Measurements from ENCODE around the gene C12orf76.

Gene C12orf76

DNA sequence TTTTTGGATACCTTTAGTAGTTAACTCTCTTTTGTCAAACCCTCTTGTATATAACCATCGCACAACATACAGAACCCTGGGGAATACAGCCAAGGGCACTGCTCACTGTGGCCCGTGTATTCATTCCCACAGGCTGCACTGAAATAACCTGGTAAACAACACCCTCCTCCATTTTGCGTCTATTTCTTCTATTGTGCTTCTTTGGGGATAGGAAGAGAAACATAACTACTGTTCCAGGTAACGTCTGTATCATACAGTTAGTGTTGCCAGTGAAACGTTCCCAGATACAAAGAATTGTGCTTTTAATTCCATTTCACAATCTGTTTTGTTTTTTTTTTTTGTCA is 9.6 kb downstream of the C12orf76 start:
- Histone ChIP-seq H3K4me1 (no peaks in the 10 kb centered on the region), H3K9me3 (no peaks in the 10 kb centered on the region), H3K27me3 (no peaks in the 10 kb centered on the region), H3K36me3 (peaks cover 18% of the 10 kb centered on the region), H3K4me3 (ENCODE audit: low read depth, low read length) (no peak overlapping the region)
- no peak for TF ChIP-seq CTCF (IDR thresholded peaks at IDR 0.05; ENCODE audit: low read depth, low read length)
- no peak for DNase-seq

DNA sequence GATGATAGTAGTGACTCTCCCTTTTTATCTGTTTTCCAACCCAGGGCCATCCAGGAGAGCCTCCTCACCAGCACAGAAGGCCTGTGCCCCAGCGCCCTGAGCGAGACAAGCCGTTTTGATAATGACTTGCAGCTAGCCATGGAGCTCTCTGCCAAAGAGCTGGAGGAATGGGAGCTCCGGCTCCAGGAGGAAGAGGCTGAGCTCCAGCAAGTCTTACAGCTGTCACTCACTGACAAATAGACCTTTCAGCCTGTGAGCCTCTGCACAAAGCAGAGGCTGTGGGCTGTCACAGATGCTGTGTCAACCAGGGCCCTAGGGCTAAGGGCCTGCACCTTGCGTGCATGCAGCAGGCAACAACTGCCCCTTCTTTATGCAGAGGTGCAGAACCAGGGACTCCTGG is 11.0 kb downstream of the C12orf76 start:
- TF ChIP-seq CTCF (IDR thresholded peaks at IDR 0.05; ENCODE audit: low read depth, low read length): no peak
- DNase-seq: no peak
- Histone ChIP-seq H3K36me3 (peaks cover 17% of the 10 kb centered on the region), H3K4me3 (ENCODE audit: low read depth, low read length) (no peak overlapping the region), H3K9me3 (no peaks in the 10 kb centered on the region), H3K27me3 (no peaks in the 10 kb centered on the region), H3K4me1 (no peaks in the 10 kb centered on the region)

DNA sequence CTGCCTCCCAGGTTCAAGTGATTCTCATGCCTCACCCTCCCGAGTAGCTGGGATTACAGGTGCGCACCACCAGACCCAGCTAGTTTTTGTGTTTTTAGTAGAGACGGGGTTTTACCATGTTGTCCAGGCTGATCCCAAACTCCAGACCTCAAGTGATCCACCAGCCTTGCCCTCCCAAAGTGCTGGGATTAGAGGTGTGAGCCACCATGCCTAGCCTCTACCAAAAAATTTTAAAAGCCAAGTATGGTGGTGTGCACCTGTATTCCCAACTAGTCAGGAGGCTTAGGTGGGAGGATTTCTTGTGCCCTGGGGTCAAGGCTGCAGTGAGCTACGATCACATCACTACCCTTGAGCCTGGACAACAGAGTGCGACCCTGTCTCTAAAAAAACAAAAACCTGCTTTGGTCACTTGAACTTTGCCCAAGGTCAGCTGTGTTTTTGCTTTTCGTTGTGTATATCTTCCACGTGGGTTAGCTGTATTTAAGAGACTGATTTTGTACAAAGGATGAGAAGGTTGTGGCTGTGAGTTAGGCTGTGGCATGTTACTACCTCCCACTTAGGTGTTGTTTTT is 12.7 kb downstream of the C12orf76 start:
- H3K4me1 ChIP-seq: no peaks in the 10 kb centered on the region
- no peak for TF ChIP-seq CTCF (IDR thresholded peaks at IDR 0.05; ENCODE audit: low read depth, low read length)
- no peak for DNase-seq
- H3K9me3 ChIP-seq: no peaks in the 10 kb centered on the region
- no peak overlapping the region for H3K4me3 ChIP-seq (ENCODE audit: low read depth, low read length)
- H3K36me3 ChIP-seq: peaks cover 12% of the 10 kb centered on the region
- H3K27me3 ChIP-seq: no peaks in the 10 kb centered on the region

DNA sequence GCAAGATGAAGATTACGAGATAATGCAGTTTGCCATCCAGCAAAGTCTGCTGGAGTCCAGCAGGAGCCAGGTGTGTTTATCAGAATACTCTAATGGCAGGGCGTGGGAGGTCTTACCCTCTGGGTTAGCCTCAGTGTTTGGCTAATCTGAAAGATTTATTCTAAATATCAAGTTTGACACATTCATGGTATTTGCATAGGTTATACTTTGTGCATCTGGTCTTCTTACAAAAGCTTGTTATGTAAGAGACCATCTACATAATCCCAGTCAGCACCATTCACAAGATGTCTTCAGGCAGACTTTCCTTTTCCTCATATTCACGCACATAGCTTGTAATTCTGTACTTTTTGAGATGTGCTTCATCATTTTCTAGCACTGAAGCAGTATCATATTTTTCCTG is 14.4 kb downstream of the C12orf76 start:
- Histone ChIP-seq H3K27me3 (no peaks in the 10 kb centered on the region), H3K4me1 (no peaks in the 10 kb centered on the region), H3K36me3 (peaks cover 18% of the 10 kb centered on the region), H3K9me3 (no peaks in the 10 kb centered on the region), H3K4me3 (ENCODE audit: low read depth, low read length) (no peak overlapping the region)
- no peak for DNase-seq
- TF ChIP-seq CTCF (IDR thresholded peaks at IDR 0.05; ENCODE audit: low read depth, low read length): no peak

GRCh38 chr12:110029290-110029815 is 19.0 kb downstream of the C12orf76 start:
- Histone ChIP-seq H3K4me3 (ENCODE audit: low read depth, low read length) (no peak overlapping the region), H3K9me3 (no peaks in the 10 kb centered on the region), H3K27me3 (no peaks in the 10 kb centered on the region), H3K36me3 (peaks cover 8% of the 10 kb centered on the region), H3K4me1 (no peaks in the 10 kb centered on the region)
- TF ChIP-seq CTCF (IDR thresholded peaks at IDR 0.05; ENCODE audit: low read depth, low read length): no peak
- no peak for DNase-seq

- no peaks in the 10 kb centered on the region for H3K9me3 ChIP-seq
- no peak for TF ChIP-seq CTCF (IDR thresholded peaks at IDR 0.05; ENCODE audit: low read depth, low read length)
- 0 out of 2 replicates have a peak, but pooled peaks cover 2% of the 10 kb centered on the region for H3K4me1 ChIP-seq
- no peaks in the 10 kb centered on the region for H3K27me3 ChIP-seq
- no peak overlapping the region for H3K4me3 ChIP-seq (ENCODE audit: low read depth, low read length)
- H3K36me3 ChIP-seq: peaks cover 6% of the 10 kb centered on the region
- DNase-seq: no peak
These were observed 20.0 kb downstream of the C12orf76 start for GRCh38 chr12:110028323-110028722.
